Left ventricle myocardium inferior (tissue), 1 donor: ENCODE measurements around the gene RPUSD3. TPM values are rescaled to one million over a fixed set of nuclear protein-coding genes. Genes with fewer than 3 reads are reported as not detected.

Source experiments
- DNase-seq: peaks from one replicate; pipeline ENCODE4 v3.0.0-alpha.2; 2020
- H3K27ac ChIP-seq: fragments of 200-600 bp; replicated peaks from 2 replicates; pipeline ENCODE4 v1.8.0; 2021
- H3K27me3 ChIP-seq: fragments of 200-600 bp; 2 replicates; pipeline ENCODE4 v1.8.0; 2021; ENCODE audit warnings: low read depth
- H3K36me3 ChIP-seq: fragments of 200-600 bp; 2 replicates; pipeline ENCODE4 v1.8.0; 2021
- H3K4me1 ChIP-seq: fragments of 200-600 bp; 2 replicates; pipeline ENCODE4 v1.8.0; 2021
- H3K4me3 ChIP-seq: fragments of 200-600 bp; 2 replicates; pipeline ENCODE4 v1.8.0; 2021; ENCODE audit warnings: mild to moderate bottlenecking, moderate library complexity
- H3K9me3 ChIP-seq: fragments of 200-600 bp; replicated peaks from 2 replicates; pipeline ENCODE4 v1.8.0; 2021
- intact Hi-C: fragments of 100-400 bp; cut with micrococcal nuclease; formaldehyde crosslinking; loops from one replicate; pipeline ENCODE4 v1.11.0; 2022
- total RNA-seq: library from RNA; stranded (reverse); fragmentation: NEBNext Ultra II Directional; extraction: Animal tissue kit (Norgen Biotek cat#: 25700); gene quantifications from one replicate; pipeline ENCODE4 v1.2.1, GENCODE V29; 2021
- TF ChIP-seq, protein P1 (sequence below): fragments of 200-600 bp; IDR thresholded peaks from 2 replicates; pipeline ENCODE4 v1.8.0; 2021; ENCODE audit warnings: antibody characterized with exemption, mild to moderate bottlenecking, borderline replicate concordance
- donor health status: DM: no; HTN: yes; CAD: no; lungs with severe emphysema.

RPUSD3 gene
- total RNA-seq, 1 donor from 2014 or later = 35.7 TPM

DNA sequence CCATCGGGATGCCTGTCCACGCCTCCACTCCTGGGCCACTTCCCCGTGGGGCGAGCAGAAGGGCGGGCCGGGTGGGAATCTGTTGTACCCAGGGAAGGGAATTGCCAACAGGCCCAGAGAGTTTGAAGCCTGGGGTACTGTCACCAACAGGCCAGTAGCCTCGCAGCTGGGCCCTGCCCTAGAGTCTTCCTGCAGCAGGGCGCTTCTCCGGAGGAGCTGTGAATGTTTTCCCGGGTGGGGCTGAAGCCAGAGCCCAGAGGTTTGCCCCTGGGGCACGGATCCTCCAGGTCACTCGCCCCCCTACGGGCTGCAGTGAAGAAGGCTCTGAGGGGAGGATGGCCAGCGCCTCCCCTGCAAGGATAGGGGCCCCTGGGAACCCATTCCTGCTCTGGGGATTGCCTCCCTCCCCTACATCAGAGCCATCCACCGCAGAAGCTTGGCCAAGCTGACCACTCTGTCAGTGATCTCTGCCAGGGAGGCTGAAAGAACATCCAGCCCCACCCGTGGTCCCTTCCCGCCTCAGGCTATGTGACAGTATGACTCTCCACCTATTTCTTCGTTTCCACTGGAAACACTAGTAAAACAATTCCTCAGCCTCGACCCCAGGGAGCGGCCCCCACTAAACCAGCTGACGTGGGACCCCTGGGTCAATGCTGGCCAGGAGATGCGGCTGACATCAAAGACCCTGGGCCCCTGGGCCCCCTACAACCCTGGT, 19.4 kb upstream of the RPUSD3 start:
- TF ChIP-seq, protein P1, sequence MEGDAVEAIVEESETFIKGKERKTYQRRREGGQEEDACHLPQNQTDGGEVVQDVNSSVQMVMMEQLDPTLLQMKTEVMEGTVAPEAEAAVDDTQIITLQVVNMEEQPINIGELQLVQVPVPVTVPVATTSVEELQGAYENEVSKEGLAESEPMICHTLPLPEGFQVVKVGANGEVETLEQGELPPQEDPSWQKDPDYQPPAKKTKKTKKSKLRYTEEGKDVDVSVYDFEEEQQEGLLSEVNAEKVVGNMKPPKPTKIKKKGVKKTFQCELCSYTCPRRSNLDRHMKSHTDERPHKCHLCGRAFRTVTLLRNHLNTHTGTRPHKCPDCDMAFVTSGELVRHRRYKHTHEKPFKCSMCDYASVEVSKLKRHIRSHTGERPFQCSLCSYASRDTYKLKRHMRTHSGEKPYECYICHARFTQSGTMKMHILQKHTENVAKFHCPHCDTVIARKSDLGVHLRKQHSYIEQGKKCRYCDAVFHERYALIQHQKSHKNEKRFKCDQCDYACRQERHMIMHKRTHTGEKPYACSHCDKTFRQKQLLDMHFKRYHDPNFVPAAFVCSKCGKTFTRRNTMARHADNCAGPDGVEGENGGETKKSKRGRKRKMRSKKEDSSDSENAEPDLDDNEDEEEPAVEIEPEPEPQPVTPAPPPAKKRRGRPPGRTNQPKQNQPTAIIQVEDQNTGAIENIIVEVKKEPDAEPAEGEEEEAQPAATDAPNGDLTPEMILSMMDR = no peak
- Histone ChIP-seq H3K36me3 (no peaks in the 10 kb centered on the region), H3K27me3 (no peaks in the 10 kb centered on the region), H3K9me3 (no peaks in the 10 kb centered on the region), H3K4me3 (peak overlapping the region; percentile 65), H3K4me1 (peaks cover 23% of the 10 kb centered on the region), H3K27ac (peak overlapping the region; percentile 33)
- DNase-seq = no peak
- intact Hi-C loops = no loop called here

DNA sequence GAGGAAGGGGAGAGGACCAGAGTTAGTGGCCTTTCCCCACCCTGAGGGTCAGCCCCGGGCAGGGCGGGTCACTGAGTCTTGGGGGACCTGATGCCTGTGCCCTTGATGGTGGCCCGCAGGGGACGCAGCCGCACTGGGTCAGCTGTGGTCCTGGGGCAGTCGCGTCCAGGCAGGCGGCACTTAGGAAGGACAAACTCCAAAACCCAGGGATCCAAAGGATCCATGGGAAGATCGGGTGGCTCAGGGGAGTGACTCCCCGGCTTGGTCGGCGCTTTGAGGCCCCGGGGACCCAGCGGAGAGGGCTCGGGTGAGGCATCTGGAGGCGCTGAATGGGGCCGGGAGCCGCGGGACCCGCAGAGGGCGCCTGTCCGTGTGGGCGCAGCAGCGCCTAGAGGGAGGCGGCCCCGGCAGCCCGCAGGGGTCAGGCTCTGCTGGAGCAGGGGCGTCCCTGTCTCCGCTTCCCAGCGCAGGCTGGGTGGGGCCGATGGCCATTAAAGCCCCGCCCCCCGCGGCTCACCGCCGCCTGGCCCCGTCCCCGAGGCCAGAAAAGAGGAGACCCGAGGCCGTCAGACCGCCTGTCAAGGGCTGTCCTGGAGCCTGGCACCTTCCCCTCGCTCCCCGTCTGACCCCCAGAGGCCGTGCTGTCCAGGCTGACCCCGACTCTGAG, 18.7 kb upstream of the RPUSD3 start:
- Histone ChIP-seq H3K4me1 (peaks cover 23% of the 10 kb centered on the region), H3K9me3 (no peaks in the 10 kb centered on the region), H3K36me3 (no peaks in the 10 kb centered on the region), H3K4me3 (peak overlapping the region; percentile 65), H3K27me3 (no peaks in the 10 kb centered on the region), H3K27ac (peak overlapping the region; percentile 33)
- intact Hi-C loops = no loop called here
- DNase-seq = peak; percentile 69
- TF ChIP-seq, protein P1 = peak; percentile 65

DNA sequence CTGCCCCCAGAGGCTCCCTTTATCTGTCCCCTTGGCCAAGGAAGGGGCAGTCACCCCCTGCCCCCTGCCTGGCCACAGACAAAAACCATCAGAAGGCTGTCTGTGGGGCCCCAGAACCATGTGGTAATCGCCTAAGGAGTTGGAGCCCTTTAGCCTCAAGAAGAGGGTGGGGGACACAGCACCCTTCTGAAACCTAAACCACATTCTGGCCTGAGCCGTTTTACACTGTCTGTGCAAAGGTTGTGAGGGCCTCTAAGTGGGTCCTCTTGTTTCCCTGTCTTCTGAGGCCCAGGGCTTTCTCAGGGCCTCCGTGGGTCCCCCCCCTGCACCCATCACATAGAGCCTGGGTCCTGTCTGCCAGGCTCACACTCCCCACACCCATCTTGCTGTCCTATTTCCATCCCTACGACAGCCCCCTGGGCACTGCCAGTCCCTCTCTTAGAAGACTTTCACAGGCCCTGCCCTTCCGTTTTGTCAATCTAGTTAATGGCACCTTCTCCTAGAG, 17.9 kb upstream of the RPUSD3 start:
- peaks cover 23% of the 10 kb centered on the region for H3K4me1 ChIP-seq
- H3K4me3 ChIP-seq = no peak overlapping the region
- H3K27me3 ChIP-seq = no peaks in the 10 kb centered on the region
- H3K27ac ChIP-seq = no peak overlapping the region
- no peaks in the 10 kb centered on the region for H3K9me3 ChIP-seq
- DNase-seq = no peak
- H3K36me3 ChIP-seq = no peaks in the 10 kb centered on the region
- intact Hi-C loops = no loop called here
- TF ChIP-seq, protein P1 = no peak

DNA sequence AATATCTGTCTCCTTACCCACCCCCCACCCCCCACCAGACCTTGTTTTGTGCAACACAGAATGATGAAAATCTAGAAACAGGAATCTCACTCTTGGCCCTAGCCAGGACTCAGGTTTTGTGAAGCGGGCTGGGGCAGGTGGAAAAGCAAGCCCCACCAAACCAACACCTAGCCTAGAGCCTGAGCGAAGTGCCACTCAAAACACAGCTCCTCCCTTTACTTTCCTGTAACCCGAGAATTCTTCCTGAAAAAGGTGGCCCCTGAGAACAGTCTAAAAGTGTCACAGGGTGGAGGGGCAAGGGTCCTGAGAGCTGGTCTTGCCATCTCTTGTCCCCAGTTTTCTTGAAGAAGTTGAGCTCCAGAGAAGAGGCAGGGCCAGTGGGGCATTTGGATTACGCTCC, 17.4 kb upstream of the RPUSD3 start:
- H3K4me1 ChIP-seq = peaks cover 23% of the 10 kb centered on the region
- H3K27ac ChIP-seq = no peak overlapping the region
- H3K36me3 ChIP-seq = no peaks in the 10 kb centered on the region

DNA sequence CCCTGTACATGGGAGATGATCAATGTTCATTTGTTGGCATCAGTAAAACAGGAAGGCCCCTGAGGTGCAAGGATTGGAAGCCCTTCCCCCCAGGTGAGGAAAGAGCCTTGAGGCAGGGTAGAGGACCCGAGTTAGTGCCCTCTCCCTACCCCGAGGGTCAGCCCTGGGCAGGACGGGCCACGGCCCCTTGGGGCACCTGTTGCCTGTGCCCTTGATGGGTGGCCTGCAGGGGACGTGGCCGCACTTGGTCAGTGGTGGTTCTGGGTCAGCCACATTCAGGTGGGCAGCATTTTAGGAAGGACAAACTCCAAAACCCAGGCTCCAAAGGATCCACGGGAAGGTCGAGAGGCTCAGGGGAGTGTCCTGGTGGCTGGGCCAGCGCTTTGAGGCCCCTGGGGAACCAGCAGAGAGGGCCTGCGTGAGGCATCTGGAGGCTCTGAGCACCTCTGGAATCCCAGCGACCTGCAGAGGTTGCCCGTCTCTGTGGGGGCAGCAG, 15.8 kb upstream of the RPUSD3 start:
- Histone ChIP-seq H3K27me3 (no peaks in the 10 kb centered on the region), H3K27ac (no peak overlapping the region), H3K4me3 (no peak overlapping the region), H3K36me3 (no peaks in the 10 kb centered on the region), H3K9me3 (no peaks in the 10 kb centered on the region), H3K4me1 (peaks cover 17% of the 10 kb centered on the region)
- DNase-seq = no peak
- TF ChIP-seq, protein P1 = no peak
- intact Hi-C loops = no loop called here

More for the DNA sequence above, 17.4 kb upstream of the RPUSD3 start:
- intact Hi-C loops = no loop called here
- Histone ChIP-seq H3K27me3 (no peaks in the 10 kb centered on the region), H3K4me3 (no peak overlapping the region), H3K9me3 (no peaks in the 10 kb centered on the region)
- DNase-seq = no peak
- TF ChIP-seq, protein P1 = no peak
